Panc1 (cell line): ENCODE data around the gene ZDBF2. TPM values are rescaled to one million over a fixed set of nuclear protein-coding genes. Genes with fewer than 3 reads are reported as not detected.

Experiments
- ATAC-seq: fragments of 200-7000 bp; cut with Tn5 transposase; 2 replicates; pipeline ENCODE4 v1.9.1; 2020; ENCODE audit warnings: mild to moderate bottlenecking, moderate library complexity
- BruUV-seq: library from RNA; stranded (reverse); fragments of 400-500 nt; replicated peaks from 2 replicates; lab custom pipeline; 2021; lab: Mats Ljungman, UMichigan
- CTCF ChIA-PET: fragments of 300-600 bp; sonication (Branson Sonifier 250); formaldehyde crosslinking; loops from one replicate; lab custom pipeline; 2022; ENCODE audit warnings: antibody characterized with exemption; lab: Charles Lee
- POLR2A ChIA-PET: fragments of 300-600 bp; sonication (Branson Sonifier 250); formaldehyde crosslinking; loops from one replicate; lab custom pipeline; 2022; ENCODE audit warnings: antibody characterized with exemption; lab: Charles Lee
- DNase-seq: peaks from one replicate; pipeline ENCODE4 v3.0.0-alpha.2; 2010; ENCODE audit warnings: low read depth, low spot score
- H3K27ac ChIP-seq: 2 replicates; pipeline ENCODE4 v1.5.1; 2011; ENCODE audit warnings: mild to moderate bottlenecking, low read length, inconsistent platforms
- H3K27me3 ChIP-seq: fragments of 200-500 bp; sonication (Bioruptor generic); 2 replicates; pipeline ENCODE4 v1.6.0; 2014; ENCODE audit warnings: low read length, inconsistent platforms; ENCODE audit not compliant: control insufficient read depth, insufficient read depth
- H3K36me3 ChIP-seq: fragments of 200-500 bp; sonication (Bioruptor generic); 2 replicates; pipeline ENCODE4 v1.5.1; 2014; ENCODE audit warnings: inconsistent platforms, mild to moderate bottlenecking, low read length, moderate library complexity; ENCODE audit not compliant: control insufficient read depth, insufficient read depth
- H3K4me1 ChIP-seq: 2 replicates; pipeline ENCODE4 v1.5.1; 2011; ENCODE audit warnings: inconsistent platforms, mild to moderate bottlenecking, low read length, moderate library complexity; ENCODE audit not compliant: control insufficient read depth, insufficient read depth
- H3K4me3 ChIP-seq, 2 experiments: 2 replicates each; pipeline ENCODE4 v1.5.1; 2011 to 2012; ENCODE audit warnings: low read depth in 2 of 2, low read length in 2 of 2, mild to moderate bottlenecking in 2 of 2, inconsistent platforms in 1 of 2, moderate library complexity in 1 of 2
- H3K9me3 ChIP-seq: fragments of 200-500 bp; sonication (Bioruptor generic); 2 replicates; pipeline ENCODE4 v1.5.1; 2014; ENCODE audit warnings: low read depth, mild to moderate bottlenecking, inconsistent platforms, low read length, moderate library complexity; ENCODE audit not compliant: control insufficient read depth, insufficient read depth
- CTCF ChIP-seq: fragments of 450-650 bp; IDR thresholded peaks from 2 replicates; pipeline ENCODE4 v1.5.1; 2017; ENCODE audit warnings: mild to moderate bottlenecking
- POLR2AphosphoS5 ChIP-seq: IDR thresholded peaks from 2 replicates; pipeline ENCODE4 v1.6.1; 2012; ENCODE audit warnings: mild to moderate bottlenecking, low read depth, low read length, moderate library complexity
- SIN3A ChIP-seq: IDR thresholded peaks from 2 replicates; pipeline ENCODE4 v1.6.1; 2012; ENCODE audit warnings: low read depth, mild to moderate bottlenecking, low read length, moderate library complexity, borderline replicate concordance; ENCODE audit not compliant: insufficient read depth
- TCF7L2 ChIP-seq: IDR thresholded peaks from 2 replicates; pipeline ENCODE4 v1.6.1; 2011; ENCODE audit warnings: mild to moderate bottlenecking, low read depth, low read length, inconsistent platforms
- in situ Hi-C: cut with HindIII; loops from 2 replicates; pipeline ENCODE4 v1.10.0; 2016; ENCODE audit warnings: low sequenced_read_pairs, low pct_unique_long_range_greater_than_20kb
- intact Hi-C: fragments of 100-400 bp; cut with micrococcal nuclease; formaldehyde crosslinking; loops from one replicate; pipeline ENCODE4 v1.10.0; 2022; ENCODE audit not compliant: unreplicated experiment
- total RNA-seq: library from RNA; stranded (reverse); gene quantifications from one replicate; pipeline ENCODE4 v1.2.1, GENCODE V29; 2021; ENCODE audit not compliant: unreplicated experiment
- TF ChIP-seq, protein P1 (sequence below), 2 experiments: IDR thresholded peaks; 2 replicates each; pipeline ENCODE4 v1.6.1; 2011 to 2012; ENCODE audit warnings: low read depth in 2 of 2, control low read depth in 1 of 2, low read length in 1 of 2, mild to moderate bottlenecking in 1 of 2, moderate library complexity in 1 of 2; ENCODE audit not compliant: insufficient read depth in 1 of 2

ZDBF2 gene
- total RNA-seq, 1 experiment from 2014 or later = 4.2 TPM

- ATAC-seq (no peak), DNase-seq (no peak)
- no peaks in the 10 kb centered on the region for H3K4me1 ChIP-seq
- peaks cover 22% of the 10 kb centered on the region for H3K27me3 ChIP-seq
- H3K4me3 ChIP-seq = no peak overlapping the region
- TF ChIP-seq, protein P1, sequence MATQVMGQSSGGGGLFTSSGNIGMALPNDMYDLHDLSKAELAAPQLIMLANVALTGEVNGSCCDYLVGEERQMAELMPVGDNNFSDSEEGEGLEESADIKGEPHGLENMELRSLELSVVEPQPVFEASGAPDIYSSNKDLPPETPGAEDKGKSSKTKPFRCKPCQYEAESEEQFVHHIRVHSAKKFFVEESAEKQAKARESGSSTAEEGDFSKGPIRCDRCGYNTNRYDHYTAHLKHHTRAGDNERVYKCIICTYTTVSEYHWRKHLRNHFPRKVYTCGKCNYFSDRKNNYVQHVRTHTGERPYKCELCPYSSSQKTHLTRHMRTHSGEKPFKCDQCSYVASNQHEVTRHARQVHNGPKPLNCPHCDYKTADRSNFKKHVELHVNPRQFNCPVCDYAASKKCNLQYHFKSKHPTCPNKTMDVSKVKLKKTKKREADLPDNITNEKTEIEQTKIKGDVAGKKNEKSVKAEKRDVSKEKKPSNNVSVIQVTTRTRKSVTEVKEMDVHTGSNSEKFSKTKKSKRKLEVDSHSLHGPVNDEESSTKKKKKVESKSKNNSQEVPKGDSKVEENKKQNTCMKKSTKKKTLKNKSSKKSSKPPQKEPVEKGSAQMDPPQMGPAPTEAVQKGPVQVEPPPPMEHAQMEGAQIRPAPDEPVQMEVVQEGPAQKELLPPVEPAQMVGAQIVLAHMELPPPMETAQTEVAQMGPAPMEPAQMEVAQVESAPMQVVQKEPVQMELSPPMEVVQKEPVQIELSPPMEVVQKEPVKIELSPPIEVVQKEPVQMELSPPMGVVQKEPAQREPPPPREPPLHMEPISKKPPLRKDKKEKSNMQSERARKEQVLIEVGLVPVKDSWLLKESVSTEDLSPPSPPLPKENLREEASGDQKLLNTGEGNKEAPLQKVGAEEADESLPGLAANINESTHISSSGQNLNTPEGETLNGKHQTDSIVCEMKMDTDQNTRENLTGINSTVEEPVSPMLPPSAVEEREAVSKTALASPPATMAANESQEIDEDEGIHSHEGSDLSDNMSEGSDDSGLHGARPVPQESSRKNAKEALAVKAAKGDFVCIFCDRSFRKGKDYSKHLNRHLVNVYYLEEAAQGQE (IDR thresholded peaks at IDR 0.05; ENCODE audit: insufficient read depth in 1 of 2, low read depth in 2 of 2, low read length in 1 of 2) = no peak
- TF ChIP-seq SIN3A (no peak), POLR2AphosphoS5 (no peak), CTCF (no peak), TCF7L2 (no peak)
- CTCF ChIA-PET = no interaction called here
- no peak overlapping the region for H3K27ac ChIP-seq
- POLR2A ChIA-PET = no interaction called here
- no TSS peak for BruUV-seq
- in situ Hi-C loops = no loop called here
- intact Hi-C loops = no loop called here
- H3K36me3 ChIP-seq = no peaks in the 10 kb centered on the region
- H3K9me3 ChIP-seq = no peaks in the 10 kb centered on the region
These were observed 6.9 kb upstream of the ZDBF2 start for GRCh38 chr2:206267567-206267966.

DNA sequence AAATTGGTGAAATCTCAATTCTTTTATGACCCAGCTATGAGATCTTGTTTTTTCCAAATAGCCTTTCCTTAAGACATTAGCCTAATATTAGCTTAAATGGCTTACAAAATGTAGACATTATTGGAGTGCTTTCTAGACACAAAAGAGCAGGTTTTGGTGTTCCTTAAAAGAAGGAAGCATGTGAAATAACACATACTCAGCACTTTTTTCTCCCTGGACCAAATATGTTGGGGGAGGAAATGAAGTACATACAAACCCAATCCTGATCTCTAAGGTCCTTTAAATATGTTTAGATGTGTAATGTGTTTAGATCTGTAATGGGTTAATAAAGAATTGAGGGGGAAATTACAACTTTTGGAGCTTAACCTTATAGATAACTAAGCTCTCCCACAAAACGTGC is 3.4 kb upstream of the ZDBF2 start:
- ChIA-PET CTCF (no interaction called here), POLR2A (no interaction called here)
- no peaks in the 10 kb centered on the region for H3K36me3 ChIP-seq
- H3K27me3 ChIP-seq = peaks cover 15% of the 10 kb centered on the region
- TF ChIP-seq CTCF = no peak
- TF ChIP-seq TCF7L2 = no peak
- no peak for TF ChIP-seq POLR2AphosphoS5
- TF ChIP-seq SIN3A = no peak
- TF ChIP-seq, protein P1 (IDR thresholded peaks at IDR 0.05; ENCODE audit: insufficient read depth in 1 of 2, low read depth in 2 of 2, low read length in 1 of 2) = no peak
- no peak overlapping the region for H3K27ac ChIP-seq
- intact Hi-C loops (no loop called here), in situ Hi-C loops (no loop called here)
- no peak overlapping the region for H3K4me3 ChIP-seq
- no peaks in the 10 kb centered on the region for H3K9me3 ChIP-seq
- H3K4me1 ChIP-seq = no peaks in the 10 kb centered on the region
- no peak for DNase-seq
- no peak for ATAC-seq
- no TSS peak for BruUV-seq
